ENCODE results near the gene ZNF177.
A peak's percentile ranks its signal among the peaks of the same experiment; 100 is the strongest.

Gene ZNF177

DNA sequence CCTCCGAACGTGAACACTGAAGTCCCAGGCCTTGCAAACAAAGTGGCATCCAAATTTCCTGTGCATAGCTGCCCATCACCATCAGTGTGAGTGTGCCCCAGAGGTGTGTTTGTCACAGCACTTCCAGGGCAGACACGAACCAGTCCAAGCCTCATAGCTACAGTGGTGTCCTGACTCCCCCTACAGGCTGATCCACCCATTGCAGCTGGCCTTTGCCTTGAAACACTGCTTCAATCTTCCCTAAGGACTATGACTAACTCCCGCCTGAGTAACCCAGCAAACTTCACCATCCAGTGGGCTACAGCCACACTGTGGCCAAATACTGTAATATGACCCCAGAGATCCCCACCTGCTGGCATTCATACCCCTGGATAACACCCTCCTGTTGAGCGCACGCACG is 68.7 kb downstream of the ZNF177 start:
- peak; percentile 19 for DNase-seq

Data from DMS53 (cell line).